HepG2 (cell line): ENCODE measurements around the gene TYRP1. TPM values are rescaled to one million over a fixed set of nuclear protein-coding genes. Genes with fewer than 3 reads are reported as not detected.

Experiments used
- ATAC-seq: fragments of 200-7000 bp; cut with Tn5 transposase; 3 replicates; pipeline ENCODE4 v1.9.1; 2020; ENCODE audit warnings: mild to moderate bottlenecking, moderate library complexity
- BruUV-seq: library from RNA; stranded (reverse); fragments of 400-500 nt; replicated peaks from 2 replicates; lab custom pipeline; 2021; lab: Mats Ljungman, UMichigan
- CTCF ChIA-PET: fragments of 300-600 bp; formaldehyde crosslinking; extraction: SDS; loops from one replicate; lab custom pipeline; 2021; ENCODE audit warnings: low total read pairs, inconsistent platforms, low intra/inter-chr PET ratio; lab: Yijun Ruan, JAX
- POLR2A ChIA-PET: fragments of 350-600 bp; sonication (Branson Sonifier 250); formaldehyde crosslinking; loops from one replicate; lab custom pipeline; 2020; ENCODE audit warnings: antibody characterized with exemption, inconsistent platforms; lab: Yijun Ruan, JAX
- DNase-seq: peaks from one replicate; pipeline ENCODE4 v3.0.0-alpha.2; 2015; ENCODE audit warnings: low spot score
- FAIRE-seq: peaks from 3 replicates; lab custom pipeline; 2011; peaks lifted over from hg19 to GRCh38; lab: Jason Lieb, UNC
- H2AFZ ChIP-seq: one replicate; pipeline ENCODE4 v1.6.1; 2011; ENCODE audit warnings: low read length, inconsistent platforms
- H3K27ac ChIP-seq: fragments of 300-600 bp; 3 replicates; pipeline ENCODE4 v1.8.0; 2011; ENCODE audit warnings: mixed run types, mild to moderate bottlenecking, mixed read lengths, low read length, inconsistent platforms; ENCODE audit not compliant: insufficient read depth; ENCODE audit errors: extremely low read length
- H3K27me3 ChIP-seq, 2 experiments: fragments of 200-600 bp in 1 of 2; 2 replicates in 1 of 2; 3 replicates in 1 of 2; pipeline versions ENCODE4 v1.6.0 to v1.8.0; 2011; ENCODE audit warnings: low read length in 2 of 2, mild to moderate bottlenecking in 2 of 2, moderate library complexity in 2 of 2, inconsistent platforms in 1 of 2; ENCODE audit not compliant: insufficient read depth in 2 of 2, control insufficient read depth in 1 of 2
- H3K36me3 ChIP-seq, 2 experiments: fragments of 200-600 bp in 1 of 2; replicated peaks in 1 of 2; 2 replicates in 1 of 2; 3 replicates in 1 of 2; pipeline versions ENCODE4 v1.5.1 to v1.8.0; 2011; ENCODE audit warnings: low read length in 2 of 2, inconsistent platforms in 1 of 2; ENCODE audit not compliant: insufficient read depth in 2 of 2, control insufficient read depth in 1 of 2
- H3K4me1 ChIP-seq: 2 replicates; pipeline ENCODE4 v1.5.1; 2012; ENCODE audit warnings: low read length, inconsistent platforms; ENCODE audit not compliant: insufficient read depth
- H3K4me2 ChIP-seq: 2 replicates; pipeline ENCODE4 v1.6.0; 2011; ENCODE audit warnings: low read depth, low read length, inconsistent platforms
- H3K4me3 ChIP-seq, 3 experiments: fragments of 200-600 bp in 1 of 3; sonication (generic), shearing (Covaris generic) in 1 of 3; replicated peaks in 1 of 3; 2 replicates each; pipeline ENCODE4 v1.5.1; 2011 to 2016; ENCODE audit warnings: low read length in 3 of 3, inconsistent platforms in 2 of 3, low read depth in 2 of 3, mild to moderate bottlenecking in 2 of 3, control low read depth in 1 of 3, mixed read lengths in 1 of 3; ENCODE audit not compliant: insufficient read depth in 1 of 3
- H3K79me2 ChIP-seq: one replicate; pipeline ENCODE4 v1.6.1; 2011; ENCODE audit warnings: low read length, inconsistent platforms; ENCODE audit not compliant: insufficient read depth
- H3K9ac ChIP-seq: 2 replicates; pipeline ENCODE4 v1.6.0; 2011; ENCODE audit warnings: mild to moderate bottlenecking, low read depth, low read length, inconsistent platforms; ENCODE audit not compliant: insufficient read depth
- H3K9me3 ChIP-seq: 2 replicates; pipeline ENCODE4 v1.5.1; 2012; ENCODE audit warnings: mild to moderate bottlenecking, low read length
- H4K20me1 ChIP-seq: 2 replicates; pipeline ENCODE4 v1.6.0; 2011; ENCODE audit warnings: inconsistent platforms, mild to moderate bottlenecking, low read length, moderate library complexity; ENCODE audit not compliant: insufficient read depth
- BORCS8-MEF2B ChIP-seq: sonication (generic); formaldehyde crosslinking; IDR thresholded peaks from 2 replicates; pipeline ENCODE4 v1.8.0; 2022; ENCODE audit warnings: mild to moderate bottlenecking, missing genetic modification reagents
- CEBPB ChIP-seq: IDR thresholded peaks from 2 replicates; pipeline ENCODE4 v1.6.1; 2011; ENCODE audit warnings: low read depth, low read length, improper control_type of control experiment, borderline replicate concordance
- FOXJ3 ChIP-seq: sonication (generic); formaldehyde crosslinking; IDR thresholded peaks from 2 replicates; pipeline ENCODE4 v1.4.0; 2020; ENCODE audit warnings: missing genetic modification reagents, mild to moderate bottlenecking, borderline replicate concordance
- KDM2A ChIP-seq: sonication (generic); formaldehyde crosslinking; IDR thresholded peaks from 2 replicates; pipeline ENCODE4 v1.4.0; 2020; ENCODE audit warnings: low read depth, missing genetic modification reagents, borderline replicate concordance
- NR2F6 ChIP-seq, 2 experiments: IDR thresholded peaks; 2 replicates each; pipeline ENCODE4 v1.6.1; 2016; ENCODE audit warnings: antibody characterized with exemption in 1 of 2, mild to moderate bottlenecking in 1 of 2
- RFXANK ChIP-seq: IDR thresholded peaks from 2 replicates; pipeline ENCODE4 v1.6.1; 2016
- ZNF138 ChIP-seq: sonication (generic); formaldehyde crosslinking; IDR thresholded peaks from 2 replicates; pipeline ENCODE4 v1.5.0; 2020; ENCODE audit warnings: mild to moderate bottlenecking, low read depth, missing genetic modification reagents
- WGBS: methylation state at CpG from one replicate; pipeline ENCODE4 v1.1.6; 2017; ENCODE audit warnings: low lambda C conversion rate; 5-methylcytosine and 5-hydroxymethylcytosine counted together
- in situ Hi-C: cut with HindIII; loops from 2 replicates; pipeline ENCODE4 v1.10.0; 2017; ENCODE audit warnings: low pct_unique_long_range_greater_than_20kb; ENCODE audit not compliant: extremely low pct_ligation_motif_present
- intact Hi-C: fragments of 100-400 bp; cut with micrococcal nuclease; formaldehyde crosslinking; loops from one replicate; pipeline ENCODE4 v1.10.0; 2022; ENCODE audit not compliant: unreplicated experiment
- polyA plus RNA-seq, 8 experiments: library from polyadenylated mRNA; depleted of rRNA in 3 of 8; stranded (reverse) in 7 of 8; unstranded in 1 of 8; fragments of >200 nt; fragmentation: Illumina TruSeq in 4 of 8; extraction: Trizol in 4 of 8; gene quantifications; 2 replicates each; pipeline versions ENCODE4 v1.2.1 to v1.2.3, GENCODE V29; 2011 to 2016; ENCODE audit warnings: low read depth in 4 of 8, missing spikeins in 1 of 8, mixed read lengths in 1 of 8; ENCODE audit not compliant: insufficient read depth in 1 of 8
- total RNA-seq, 5 experiments: library from RNA; depleted of rRNA; stranded (reverse); fragments of >200 nt; fragmentation: Illumina TruSeq; extraction: Trizol; gene quantifications; 2 replicates each; pipeline ENCODE4 v1.2.3, GENCODE V29; 2016; ENCODE audit warnings: low read depth in 1 of 5
- TF ChIP-seq, protein P1 (sequence below): sonication (generic); formaldehyde crosslinking; IDR thresholded peaks from 2 replicates; pipeline ENCODE4 v1.4.0; 2020; ENCODE audit warnings: mild to moderate bottlenecking, missing genetic modification reagents

TYRP1 gene
- total and polyA plus RNA-seq, 2 of the 13 experiments (the other 11 are each of a cell fraction or from before 2014, with no cell fraction given): 0.04 TPM; not detected in 1

- CTCF ChIA-PET: no interaction called here
- BruUV-seq: no TSS peak
These were observed 55.8 kb downstream of the TYRP1 start for GRCh38 chr9:12748954-12749353.

DNA sequence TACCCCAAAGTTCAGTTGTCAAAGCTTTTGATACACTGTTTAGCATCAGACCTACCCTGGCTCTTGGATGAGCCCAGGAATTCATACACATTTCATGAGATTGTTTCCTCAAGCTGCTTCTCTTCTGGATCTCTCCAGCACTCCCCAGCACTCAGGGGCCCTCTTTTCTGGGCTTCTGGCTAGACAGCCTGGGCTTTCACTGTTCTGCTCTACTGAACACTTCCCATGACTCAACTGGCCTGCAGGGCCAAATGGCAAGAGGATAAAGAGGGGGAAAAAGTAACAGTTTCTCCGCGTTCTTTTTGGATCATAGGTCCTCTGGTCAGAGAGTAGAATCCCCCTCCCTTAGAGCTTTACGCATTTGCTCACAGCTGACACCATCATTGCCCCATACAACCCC lies 60.7 kb downstream of the TYRP1 start:
- in situ Hi-C loops (no loop called here), intact Hi-C loops (no loop called here)
- ChIA-PET CTCF (no interaction called here), POLR2A (no interaction called here)
- FAIRE-seq: no peak
- Histone ChIP-seq H2AFZ (no peak overlapping the region), H3K36me3 (no peaks in the 10 kb centered on the region), H3K4me2 (no peak overlapping the region), H3K9ac (no peak overlapping the region), H3K9me3 (no peaks in the 10 kb centered on the region), H3K4me3 (no peak overlapping the region), H3K27ac (no peak overlapping the region), H3K79me2 (no peaks in the 10 kb centered on the region), H4K20me1 (no peaks in the 10 kb centered on the region), H3K27me3 (no peaks in the 10 kb centered on the region), H3K4me1 (no peaks in the 10 kb centered on the region)
- no peak for DNase-seq
- TF ChIP-seq ZNF138 (CRISPR knock-in tag): no peak
- TF ChIP-seq FOXJ3: no peak
- no peak for TF ChIP-seq KDM2A (CRISPR knock-in tag)
- no peak for TF ChIP-seq BORCS8-MEF2B (CRISPR knock-in tag)
- TF ChIP-seq NR2F6 (IDR thresholded peaks at IDR 0.05): no peak
- no peak for TF ChIP-seq NR2F6 (CRISPR knock-in tag; IDR thresholded peaks at IDR 0.05)
- TF ChIP-seq, protein P1, sequence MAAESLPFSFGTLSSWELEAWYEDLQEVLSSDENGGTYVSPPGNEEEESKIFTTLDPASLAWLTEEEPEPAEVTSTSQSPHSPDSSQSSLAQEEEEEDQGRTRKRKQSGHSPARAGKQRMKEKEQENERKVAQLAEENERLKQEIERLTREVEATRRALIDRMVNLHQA (CRISPR knock-in tag): no peak
- WGBS: 94% methylated on average over 3 of the region's 3 CpGs
- no peak for ATAC-seq
- no TSS peak for BruUV-seq

More at GRCh38 chr9:12748954-12749353, 55.8 kb downstream of the TYRP1 start:
- no peak for FAIRE-seq
- no peak overlapping the region for H3K4me3 ChIP-seq
- H3K36me3 ChIP-seq: no peaks in the 10 kb centered on the region
- no peak overlapping the region for H3K27ac ChIP-seq
- H3K27me3 ChIP-seq: no peaks in the 10 kb centered on the region
- H3K4me2 ChIP-seq: no peak overlapping the region
- no peaks in the 10 kb centered on the region for H4K20me1 ChIP-seq
- POLR2A ChIA-PET: no interaction called here
- H3K9me3 ChIP-seq: no peaks in the 10 kb centered on the region
- in situ Hi-C loops (no loop called here), intact Hi-C loops (no loop called here)
- no peak overlapping the region for H2AFZ ChIP-seq
- TF ChIP-seq RFXANK (CRISPR knock-in tag) (no peak), CEBPB (peak; percentile 44; the same call in 1 of the 2 replicates)
- no peaks in the 10 kb centered on the region for H3K79me2 ChIP-seq
- DNase-seq: no peak
- H3K4me1 ChIP-seq: no peaks in the 10 kb centered on the region
- H3K9ac ChIP-seq: no peak overlapping the region
- no peak for ATAC-seq
